KG1 (cell line): ENCODE measurements around the gene CD84.
A peak's percentile ranks its signal among the peaks of the same experiment; 100 is the strongest.
"Not testable (repeated sequence)": the region's sequence is repeated elsewhere in the genome, so short reads cannot be mapped to it uniquely, and the experiment has no call there.

Experiments used
- DNase-seq: peaks from one replicate; lab custom pipeline; 2025; lab: John Stamatoyannopoulos, UW

The CD84 gene

GRCh38 chr1:160610569-160611242, 31.4 kb upstream of the CD84 start:
- DNase-seq, result no peak

- DNase-seq, result no peak
Observed at GRCh38 chr1:160608941-160609340, 29.6 kb upstream of the CD84 start.

GRCh38 chr1:160608514-160608913, 29.2 kb upstream of the CD84 start:
- DNase-seq, result no peak

GRCh38 chr1:160608057-160608456, 28.8 kb upstream of the CD84 start:
- DNase-seq, result no peak

GRCh38 chr1:160607672-160608032, 28.4 kb upstream of the CD84 start:
- no peak for DNase-seq

GRCh38 chr1:160607011-160607671, 27.8 kb upstream of the CD84 start:
- peak; percentile 32 for DNase-seq

GRCh38 chr1:160606611-160607010, 27.3 kb upstream of the CD84 start:
- DNase-seq, result no peak

GRCh38 chr1:160605792-160606479, 26.6 kb upstream of the CD84 start:
- no peak for DNase-seq

- no peak for DNase-seq
Observed at GRCh38 chr1:160605205-160605604, 25.9 kb upstream of the CD84 start.

- DNase-seq, result no peak
Observed at GRCh38 chr1:160597705-160598104, 18.4 kb upstream of the CD84 start.

- no peak for DNase-seq
Observed at GRCh38 chr1:160597051-160597450, 17.8 kb upstream of the CD84 start.

GRCh38 chr1:160590488-160590887, 11.2 kb upstream of the CD84 start:
- DNase-seq, result no peak

- DNase-seq, result no peak
Observed at GRCh38 chr1:160588468-160588867, 9.2 kb upstream of the CD84 start.

- DNase-seq, result no peak
Observed at GRCh38 chr1:160584784-160585183, 5.5 kb upstream of the CD84 start.

GRCh38 chr1:160582976-160583375, 3.7 kb upstream of the CD84 start:
- not testable (repeated sequence) for DNase-seq

- DNase-seq, result no peak
Observed at GRCh38 chr1:160581961-160582360, 2.7 kb upstream of the CD84 start.

- no peak for DNase-seq
Observed at GRCh38 chr1:160580221-160580812, 1.0 kb upstream of the CD84 start.

GRCh38 chr1:160578525-160579191, 638 bp downstream of the CD84 start:
- DNase-seq, result no peak

- no peak for DNase-seq
Observed at GRCh38 chr1:160578175-160578524, 1.1 kb downstream of the CD84 start.

- no peak for DNase-seq
Observed at GRCh38 chr1:160577671-160578070, 1.6 kb downstream of the CD84 start.

GRCh38 chr1:160576884-160577283, 2.4 kb downstream of the CD84 start:
- no peak for DNase-seq

GRCh38 chr1:160576390-160576789, 2.9 kb downstream of the CD84 start:
- no peak for DNase-seq
